SU-DHL-6 (cell line): Measurements from ENCODE around the gene GMDS.

Source experiments
- EZH2phosphoT487 ChIP-seq: fragments of 200-600 bp; sonication (generic), shearing (Covaris generic); conservative IDR thresholded peaks from 2 replicates; pipeline ENCODE4 v1.6.1; 2018; ENCODE audit warnings: mild to moderate bottlenecking, antibody characterized with exemption, low read length, moderate library complexity, mixed read lengths
- TF ChIP-seq, protein P1 (sequence below): fragments of 200-600 bp; sonication (generic); IDR thresholded peaks from one replicate; pipeline ENCODE4 v1.5.1; 2017; ENCODE audit warnings: antibody characterized with exemption, mild to moderate bottlenecking, low read length, moderate library complexity; ENCODE audit not compliant: insufficient read depth, poor library complexity, severe bottlenecking

DNA sequence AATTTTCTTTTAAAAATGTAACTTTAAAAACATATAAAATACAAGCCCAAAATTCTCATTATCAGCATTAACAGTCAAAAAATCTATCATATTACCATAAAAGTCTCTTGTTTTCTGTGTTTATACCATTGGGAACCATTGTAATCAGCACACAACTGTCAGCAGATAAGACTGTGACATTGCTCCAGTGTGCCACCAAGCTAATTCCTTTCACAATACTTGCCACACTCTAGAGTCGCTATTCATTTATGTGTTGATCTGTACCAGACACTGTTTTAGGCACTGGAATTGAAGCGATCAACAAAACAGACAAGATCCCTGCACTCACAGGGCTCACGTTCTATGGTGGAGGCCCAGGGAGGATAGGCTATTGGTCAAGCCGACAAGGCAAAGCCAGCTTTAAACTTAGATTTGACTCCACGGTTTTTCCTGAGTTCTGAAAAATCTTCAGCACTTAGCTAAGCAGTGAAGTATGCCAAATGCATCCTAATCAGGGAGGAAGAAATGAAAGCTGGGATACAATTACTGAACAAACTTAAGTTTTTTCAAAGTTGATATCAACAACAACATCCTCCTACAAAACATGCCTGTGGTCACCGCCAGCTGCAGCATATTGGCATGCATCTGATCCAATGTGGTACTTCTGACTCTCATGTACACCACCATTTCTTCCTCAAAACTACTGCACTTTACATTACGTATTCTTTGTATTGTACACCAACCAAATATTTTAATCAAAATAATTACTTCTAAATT, 60.5 kb downstream of the GMDS start:
- TF ChIP-seq, protein P1, sequence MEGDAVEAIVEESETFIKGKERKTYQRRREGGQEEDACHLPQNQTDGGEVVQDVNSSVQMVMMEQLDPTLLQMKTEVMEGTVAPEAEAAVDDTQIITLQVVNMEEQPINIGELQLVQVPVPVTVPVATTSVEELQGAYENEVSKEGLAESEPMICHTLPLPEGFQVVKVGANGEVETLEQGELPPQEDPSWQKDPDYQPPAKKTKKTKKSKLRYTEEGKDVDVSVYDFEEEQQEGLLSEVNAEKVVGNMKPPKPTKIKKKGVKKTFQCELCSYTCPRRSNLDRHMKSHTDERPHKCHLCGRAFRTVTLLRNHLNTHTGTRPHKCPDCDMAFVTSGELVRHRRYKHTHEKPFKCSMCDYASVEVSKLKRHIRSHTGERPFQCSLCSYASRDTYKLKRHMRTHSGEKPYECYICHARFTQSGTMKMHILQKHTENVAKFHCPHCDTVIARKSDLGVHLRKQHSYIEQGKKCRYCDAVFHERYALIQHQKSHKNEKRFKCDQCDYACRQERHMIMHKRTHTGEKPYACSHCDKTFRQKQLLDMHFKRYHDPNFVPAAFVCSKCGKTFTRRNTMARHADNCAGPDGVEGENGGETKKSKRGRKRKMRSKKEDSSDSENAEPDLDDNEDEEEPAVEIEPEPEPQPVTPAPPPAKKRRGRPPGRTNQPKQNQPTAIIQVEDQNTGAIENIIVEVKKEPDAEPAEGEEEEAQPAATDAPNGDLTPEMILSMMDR: no peak
- TF ChIP-seq EZH2phosphoT487: no peak
